Epithelial cell of esophagus (primary cell): Measurements from ENCODE around the gene FUS.

Experiments
- DNase-seq: peaks from one replicate; pipeline ENCODE4 v3.0.0; 2010; ENCODE audit warnings: low read depth
- H3K4me3 ChIP-seq: 2 replicates; pipeline ENCODE4 v1.5.1; 2011; ENCODE audit warnings: mild to moderate bottlenecking, low read length, control low read depth
- CTCF ChIP-seq: IDR thresholded peaks from 2 replicates; pipeline ENCODE4 v1.5.1; 2011; ENCODE audit warnings: low read depth, mild to moderate bottlenecking, low read length, control low read depth, inconsistent platforms; ENCODE audit not compliant: insufficient read depth; ENCODE audit errors: missing control alignments

The FUS gene

GRCh38 chr16:31213877-31214707, 34.2 kb downstream of the FUS start, which contains the start of gene TRIM72:
TSS of gene TRIM72 (plus strand) at chr16:31214119. CDS start at chr16:31214739, 620 bp downstream.
- TF ChIP-seq CTCF, result no peak
- peak within 1 kb of the TSS; percentile 15 for H3K4me3 ChIP-seq
- no peak for DNase-seq

DNA sequence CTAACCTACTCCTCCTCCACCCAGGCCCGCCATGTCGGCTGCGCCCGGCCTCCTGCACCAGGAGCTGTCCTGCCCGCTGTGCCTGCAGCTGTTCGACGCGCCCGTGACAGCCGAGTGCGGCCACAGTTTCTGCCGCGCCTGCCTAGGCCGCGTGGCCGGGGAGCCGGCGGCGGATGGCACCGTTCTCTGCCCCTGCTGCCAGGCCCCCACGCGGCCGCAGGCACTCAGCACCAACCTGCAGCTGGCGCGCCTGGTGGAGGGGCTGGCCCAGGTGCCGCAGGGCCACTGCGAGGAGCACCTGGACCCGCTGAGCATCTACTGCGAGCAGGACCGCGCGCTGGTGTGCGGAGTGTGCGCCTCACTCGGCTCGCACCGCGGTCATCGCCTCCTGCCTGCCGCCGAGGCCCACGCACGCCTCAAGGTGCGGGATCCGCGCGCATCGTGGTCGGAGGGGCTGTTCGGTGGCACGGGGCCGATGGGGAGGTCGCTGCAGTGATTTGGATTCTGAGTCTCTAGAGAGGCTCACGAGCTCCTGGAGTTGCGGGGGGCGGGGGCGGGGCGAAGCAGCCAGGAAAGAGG, 34.9 kb downstream of the FUS start:
- peak overlapping the region; percentile 15 for H3K4me3 ChIP-seq
- TF ChIP-seq CTCF, result no peak
- DNase-seq, result no peak

- DNase-seq, result peak; percentile 58
- H3K4me3 ChIP-seq, result peak overlapping the region; percentile 15
- TF ChIP-seq CTCF, result no peak
These were observed 35.6 kb downstream of the FUS start for GRCh38 chr16:31215287-31216162.

DNA sequence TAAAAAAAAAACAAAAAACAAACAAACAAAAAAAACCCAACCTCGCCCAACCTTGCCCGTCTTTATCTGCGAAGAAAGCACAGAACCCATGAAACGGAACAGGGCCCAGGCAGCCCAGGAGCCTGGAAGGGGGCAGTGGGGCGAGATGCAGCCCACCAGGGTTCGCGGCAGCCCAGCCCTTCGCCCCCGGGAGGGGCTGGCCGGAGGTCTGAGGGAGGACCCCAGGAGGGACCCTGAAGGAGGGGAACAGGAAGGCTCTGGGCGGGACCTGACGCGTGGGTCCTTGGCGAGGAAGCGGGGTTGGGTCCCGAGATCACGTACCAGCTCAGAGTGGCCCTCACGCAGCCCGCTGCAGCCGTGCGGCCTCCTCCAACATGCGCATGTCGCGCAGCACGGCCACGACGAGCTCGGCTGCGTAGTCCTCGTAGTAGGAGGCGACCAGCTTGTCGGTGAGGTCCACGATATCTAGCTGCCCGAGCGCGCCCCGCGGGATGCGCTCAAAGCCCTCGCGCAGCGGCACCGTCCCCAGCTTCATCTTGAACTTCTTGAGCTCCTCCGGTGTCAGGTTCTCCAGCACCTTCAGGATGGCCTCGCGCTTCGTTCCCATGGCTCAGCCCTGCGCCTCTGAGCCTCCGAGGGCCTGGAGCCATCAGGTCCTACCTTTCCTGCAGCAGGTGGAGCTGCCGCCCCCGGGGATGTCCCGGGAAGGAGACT, 36.6 kb downstream of the FUS start, which contains the start of gene PYDC1:
PYDC1 (minus strand) TSS at position 714 of the 714 bp plus-strand sequence; CDS start at position 607, 107 bp downstream.
- no peak for DNase-seq
- no peak within 1 kb of the TSS for H3K4me3 ChIP-seq
- TF ChIP-seq CTCF, result no peak

- no peak for DNase-seq
- no peak for TF ChIP-seq CTCF
- H3K4me3 ChIP-seq, result no peak overlapping the region
These were observed 37.2 kb downstream of the FUS start for GRCh38 chr16:31217136-31217530.

GRCh38 chr16:31219154-31219741, 39.3 kb downstream of the FUS start:
- TF ChIP-seq CTCF, result no peak
- no peak for DNase-seq
- H3K4me3 ChIP-seq, result no peak overlapping the region
